ENCODE measurements around the gene ALDOB.

DNA sequence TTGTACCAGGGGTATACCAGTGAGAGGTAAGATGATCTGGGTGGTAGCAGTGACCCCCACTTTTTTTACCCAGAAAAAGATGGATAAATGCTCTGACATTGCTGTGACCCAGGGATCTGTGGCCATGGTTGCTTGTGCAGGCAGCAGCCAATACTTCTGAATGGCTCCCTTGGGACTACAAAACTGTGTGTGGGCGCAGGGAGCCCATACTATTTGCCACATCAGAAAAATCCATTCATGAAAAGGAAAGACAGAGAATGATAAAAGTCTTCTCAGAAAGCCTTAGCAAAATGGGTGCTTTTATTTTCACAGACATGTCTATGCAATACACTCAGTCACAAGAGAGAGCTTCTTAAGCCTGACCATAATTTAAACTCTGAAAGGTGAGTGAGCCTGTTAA is 37.3 kb upstream of the ALDOB start:
- TF ChIP-seq CTCF (IDR thresholded peaks at IDR 0.05; ENCODE audit: poor library complexity, severe bottlenecking) (no peak), EZH2 (IDR thresholded peaks at IDR 0.05; ENCODE audit: borderline replicate concordance, insufficient read depth, low read length, poor library complexity, severe bottlenecking) (no peak), RAD21 (conservative IDR thresholded peaks at IDR 0.05) (no peak), POLR2AphosphoS5 (IDR thresholded peaks at IDR 0.05) (no peak), SMC3 (conservative IDR thresholded peaks at IDR 0.05; ENCODE audit: poor library complexity) (no peak), MXI1 (conservative IDR thresholded peaks at IDR 0.05; ENCODE audit: poor library complexity, severe bottlenecking) (no peak), TAF1 (IDR thresholded peaks at IDR 0.05; ENCODE audit: low read depth) (no peak)
- TF ChIP-seq, protein P1, sequence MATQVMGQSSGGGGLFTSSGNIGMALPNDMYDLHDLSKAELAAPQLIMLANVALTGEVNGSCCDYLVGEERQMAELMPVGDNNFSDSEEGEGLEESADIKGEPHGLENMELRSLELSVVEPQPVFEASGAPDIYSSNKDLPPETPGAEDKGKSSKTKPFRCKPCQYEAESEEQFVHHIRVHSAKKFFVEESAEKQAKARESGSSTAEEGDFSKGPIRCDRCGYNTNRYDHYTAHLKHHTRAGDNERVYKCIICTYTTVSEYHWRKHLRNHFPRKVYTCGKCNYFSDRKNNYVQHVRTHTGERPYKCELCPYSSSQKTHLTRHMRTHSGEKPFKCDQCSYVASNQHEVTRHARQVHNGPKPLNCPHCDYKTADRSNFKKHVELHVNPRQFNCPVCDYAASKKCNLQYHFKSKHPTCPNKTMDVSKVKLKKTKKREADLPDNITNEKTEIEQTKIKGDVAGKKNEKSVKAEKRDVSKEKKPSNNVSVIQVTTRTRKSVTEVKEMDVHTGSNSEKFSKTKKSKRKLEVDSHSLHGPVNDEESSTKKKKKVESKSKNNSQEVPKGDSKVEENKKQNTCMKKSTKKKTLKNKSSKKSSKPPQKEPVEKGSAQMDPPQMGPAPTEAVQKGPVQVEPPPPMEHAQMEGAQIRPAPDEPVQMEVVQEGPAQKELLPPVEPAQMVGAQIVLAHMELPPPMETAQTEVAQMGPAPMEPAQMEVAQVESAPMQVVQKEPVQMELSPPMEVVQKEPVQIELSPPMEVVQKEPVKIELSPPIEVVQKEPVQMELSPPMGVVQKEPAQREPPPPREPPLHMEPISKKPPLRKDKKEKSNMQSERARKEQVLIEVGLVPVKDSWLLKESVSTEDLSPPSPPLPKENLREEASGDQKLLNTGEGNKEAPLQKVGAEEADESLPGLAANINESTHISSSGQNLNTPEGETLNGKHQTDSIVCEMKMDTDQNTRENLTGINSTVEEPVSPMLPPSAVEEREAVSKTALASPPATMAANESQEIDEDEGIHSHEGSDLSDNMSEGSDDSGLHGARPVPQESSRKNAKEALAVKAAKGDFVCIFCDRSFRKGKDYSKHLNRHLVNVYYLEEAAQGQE (IDR thresholded peaks at IDR 0.05; ENCODE audit: borderline replicate concordance) = no peak

All from neural cell (in vitro differentiated cells).